Gastroesophageal sphincter (tissue), 4 donors: ENCODE results near the gene TMEM120B. TPM values are rescaled to one million over a fixed set of nuclear protein-coding genes. Genes with fewer than 3 reads are reported as not detected.
"Not testable (repeated sequence)": the region's sequence is repeated elsewhere in the genome, so short reads cannot be mapped to it uniquely, and the experiment has no call there.

Source experiments
- ATAC-seq: fragments of 150-250 bp; one replicate; pipeline ENCODE4 v1.9.1; 2016; ENCODE audit warnings: mild to moderate bottlenecking, moderate library complexity
- H3K27ac ChIP-seq, 4 donors: fragments of 200-600 bp; sonication (generic) in 3 of 4; 1 replicate in 3 of 4; 2 replicates in 1 of 4; pipeline ENCODE4 v1.5.1; 2016 to 2019
- H3K27me3 ChIP-seq: fragments of 200-600 bp; sonication (generic); one replicate; pipeline ENCODE4 v1.5.1; 2019
- H3K36me3 ChIP-seq, 2 donors: fragments of 200-600 bp; sonication (generic); one replicate each; pipeline ENCODE4 v1.5.1; 2019; ENCODE audit warnings: control low read depth in 1 of 2
- H3K4me1 ChIP-seq, 3 donors: fragments of 200-600 bp; sonication (generic); 1 replicate in 2 of 3; 2 replicates in 1 of 3; pipeline ENCODE4 v1.5.1; 2016 to 2019; ENCODE audit warnings: control low read depth in 2 of 3
- H3K4me3 ChIP-seq, 2 donors: fragments of 200-600 bp; sonication (generic); one replicate each; pipeline ENCODE4 v1.5.1; 2019; ENCODE audit warnings: mild to moderate bottlenecking in 1 of 2, moderate library complexity in 1 of 2
- H3K9me3 ChIP-seq, 3 donors: fragments of 200-600 bp; sonication (generic); one replicate each; pipeline ENCODE4 v1.5.1; 2017 to 2019; ENCODE audit warnings: control low read depth in 2 of 3
- EP300 ChIP-seq: sonication (generic); formaldehyde crosslinking; IDR thresholded peaks from one replicate; pipeline ENCODE4 v1.6.1; 2017; ENCODE audit warnings: antibody characterized with exemption, mild to moderate bottlenecking
- POLR2A ChIP-seq, 2 donors: fragments of 450-650 bp; IDR thresholded peaks; one replicate each; pipeline ENCODE4 v1.6.1; 2017; ENCODE audit warnings: antibody characterized with exemption in 2 of 2, mild to moderate bottlenecking in 2 of 2, moderate library complexity in 1 of 2
- POLR2AphosphoS5 ChIP-seq: sonication (generic); formaldehyde crosslinking; IDR thresholded peaks from one replicate; pipeline ENCODE4 v1.6.1; 2017; ENCODE audit warnings: antibody characterized with exemption
- WGBS, 2 donors: methylation state at CpG; one replicate each; pipeline ENCODE4 v1.1.5; 2018; ENCODE audit warnings: low coverage in 1 of 2; 5-methylcytosine and 5-hydroxymethylcytosine counted together
- total RNA-seq, 4 donors: library from RNA; depleted of rRNA; stranded (reverse); fragments of >200 nt; gene quantifications; one replicate each; pipeline ENCODE4 v1.1.0, GENCODE V29; 2016
- TF ChIP-seq, protein P1 (sequence below), 4 experiments: fragments of 200-600 bp in 2 of 4; fragments of 450-650 bp in 2 of 4; sonication (generic) in 1 of 4; IDR thresholded peaks; one replicate each; pipeline ENCODE4 v1.5.1; 2017 to 2019; ENCODE audit warnings: antibody characterized with exemption in 4 of 4, mild to moderate bottlenecking in 2 of 4, moderate library complexity in 2 of 4

Gene TMEM120B
- total RNA-seq, 4 donors from 2014 or later, result 4.2 to 14.3 (median 9.9) TPM

DNA sequence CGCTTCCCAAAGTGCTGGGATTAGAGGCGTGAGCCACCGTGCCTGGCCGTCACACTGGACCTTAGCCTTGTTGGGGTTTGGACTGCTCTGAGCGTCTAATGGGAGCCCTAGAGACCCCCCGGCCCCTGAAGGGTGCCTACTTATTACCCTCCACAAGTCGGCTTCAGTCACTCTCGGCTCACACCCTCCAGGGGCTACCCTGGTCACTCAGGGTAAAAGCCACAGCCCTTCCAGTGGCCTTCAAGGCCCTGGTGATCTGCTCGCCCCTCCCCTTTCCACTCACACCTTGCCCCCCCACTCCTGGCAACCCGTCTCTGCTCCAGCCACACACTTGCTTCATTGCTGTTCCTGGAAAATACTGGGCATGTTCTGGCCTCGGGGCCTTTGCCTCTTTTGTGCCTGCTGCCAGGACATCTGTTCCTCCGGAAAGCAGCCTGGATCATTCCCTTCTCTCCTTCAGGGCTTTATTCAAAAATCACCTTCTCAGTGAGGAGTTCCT, 39.5 kb upstream of the TMEM120B start:
- ATAC-seq, result peak; percentile 53
- peak overlapping the region in 3 of 4 donors; percentile 18 to 63 (median 55) for H3K27ac ChIP-seq
- 14 to 26% methylated on average over 1 to 7 of the region's 12 CpGs for WGBS, 2 donors
- H3K4me3 ChIP-seq, result peak overlapping the region in 1 of 2 donors; percentile 47
- peaks cover 0 to 19% (median 10%) of the 10 kb centered on the region in 3 donors for H3K4me1 ChIP-seq
- no peaks in the 10 kb centered on the region for H3K9me3 ChIP-seq
- TF ChIP-seq, protein P1, sequence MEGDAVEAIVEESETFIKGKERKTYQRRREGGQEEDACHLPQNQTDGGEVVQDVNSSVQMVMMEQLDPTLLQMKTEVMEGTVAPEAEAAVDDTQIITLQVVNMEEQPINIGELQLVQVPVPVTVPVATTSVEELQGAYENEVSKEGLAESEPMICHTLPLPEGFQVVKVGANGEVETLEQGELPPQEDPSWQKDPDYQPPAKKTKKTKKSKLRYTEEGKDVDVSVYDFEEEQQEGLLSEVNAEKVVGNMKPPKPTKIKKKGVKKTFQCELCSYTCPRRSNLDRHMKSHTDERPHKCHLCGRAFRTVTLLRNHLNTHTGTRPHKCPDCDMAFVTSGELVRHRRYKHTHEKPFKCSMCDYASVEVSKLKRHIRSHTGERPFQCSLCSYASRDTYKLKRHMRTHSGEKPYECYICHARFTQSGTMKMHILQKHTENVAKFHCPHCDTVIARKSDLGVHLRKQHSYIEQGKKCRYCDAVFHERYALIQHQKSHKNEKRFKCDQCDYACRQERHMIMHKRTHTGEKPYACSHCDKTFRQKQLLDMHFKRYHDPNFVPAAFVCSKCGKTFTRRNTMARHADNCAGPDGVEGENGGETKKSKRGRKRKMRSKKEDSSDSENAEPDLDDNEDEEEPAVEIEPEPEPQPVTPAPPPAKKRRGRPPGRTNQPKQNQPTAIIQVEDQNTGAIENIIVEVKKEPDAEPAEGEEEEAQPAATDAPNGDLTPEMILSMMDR (IDR thresholded peaks at IDR 0.05), result no peak
- TF ChIP-seq POLR2AphosphoS5 (no peak), POLR2A (IDR thresholded peaks at IDR 0.05) (no peak), EP300 (no peak)
- no peaks in the 10 kb centered on the region for H3K27me3 ChIP-seq
- no peaks in the 10 kb centered on the region for H3K36me3 ChIP-seq

DNA sequence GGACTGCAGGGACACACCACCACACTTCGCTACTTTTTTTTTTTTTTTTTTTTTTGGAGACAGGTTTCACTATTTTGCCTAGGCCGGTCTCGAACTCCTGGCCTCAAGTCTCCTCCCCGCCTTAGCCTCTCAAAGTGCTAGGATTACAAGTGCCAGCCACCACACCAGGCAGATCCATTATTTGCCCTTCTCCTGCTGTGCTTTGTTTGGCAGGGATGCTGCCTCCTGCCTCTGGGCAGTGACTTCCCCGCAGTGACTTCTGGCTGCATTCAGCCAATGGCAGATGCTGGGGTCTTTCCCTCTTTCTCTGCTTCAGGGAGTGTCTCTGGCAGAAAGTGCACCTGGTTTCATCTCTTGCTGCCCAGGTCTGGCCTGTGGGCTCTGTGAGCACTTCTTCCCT, 36.4 kb upstream of the TMEM120B start:
- H3K27ac ChIP-seq, result no peak overlapping the region
- H3K36me3 ChIP-seq, result no peaks in the 10 kb centered on the region
- 90 to 98% methylated on average over 2 to 5 of the region's 5 CpGs for WGBS, 2 donors
- H3K27me3 ChIP-seq, result no peaks in the 10 kb centered on the region
- H3K4me3 ChIP-seq, result no peak overlapping the region
- TF ChIP-seq, protein P1 (IDR thresholded peaks at IDR 0.05), result no peak
- no peak for TF ChIP-seq POLR2A (IDR thresholded peaks at IDR 0.05)
- TF ChIP-seq POLR2AphosphoS5, result no peak
- TF ChIP-seq EP300, result no peak
- no peaks in the 10 kb centered on the region for H3K9me3 ChIP-seq
- H3K4me1 ChIP-seq, result peaks cover 0 to 19% (median 10%) of the 10 kb centered on the region in 3 donors
- ATAC-seq, result no peak

DNA sequence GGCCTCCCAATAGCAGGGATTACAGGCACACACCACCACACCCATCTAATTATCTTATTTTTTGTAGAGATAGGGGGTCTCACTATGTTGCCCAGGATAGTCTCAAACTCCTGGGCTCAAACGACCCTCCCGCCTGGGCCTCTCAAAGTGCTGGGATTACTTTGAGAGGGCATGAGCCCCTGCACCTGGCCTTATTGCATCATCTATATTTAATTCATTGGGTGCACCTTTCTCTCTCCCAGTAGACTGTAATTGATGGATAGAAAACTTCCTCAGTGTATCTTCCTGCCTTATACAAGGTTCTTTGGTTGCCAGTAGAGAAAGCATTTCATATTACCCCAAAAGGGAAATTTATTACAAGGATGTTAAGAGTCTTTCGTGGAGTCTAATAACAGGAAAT, 34.2 kb upstream of the TMEM120B start:
- H3K27me3 ChIP-seq, result no peaks in the 10 kb centered on the region
- H3K27ac ChIP-seq, result no peak overlapping the region
- 78 to 100% methylated on average over 3 of the region's 3 CpGs for WGBS, 2 donors
- ATAC-seq, result no peak
- no peaks in the 10 kb centered on the region for H3K36me3 ChIP-seq
- peaks cover 0 to 11% (median 0%) of the 10 kb centered on the region in 3 donors for H3K4me1 ChIP-seq
- H3K4me3 ChIP-seq, result no peak overlapping the region
- TF ChIP-seq, protein P1 (IDR thresholded peaks at IDR 0.05), result no peak
- no peak for TF ChIP-seq POLR2A (IDR thresholded peaks at IDR 0.05)
- no peak for TF ChIP-seq POLR2AphosphoS5
- TF ChIP-seq EP300, result no peak
- no peaks in the 10 kb centered on the region for H3K9me3 ChIP-seq

DNA sequence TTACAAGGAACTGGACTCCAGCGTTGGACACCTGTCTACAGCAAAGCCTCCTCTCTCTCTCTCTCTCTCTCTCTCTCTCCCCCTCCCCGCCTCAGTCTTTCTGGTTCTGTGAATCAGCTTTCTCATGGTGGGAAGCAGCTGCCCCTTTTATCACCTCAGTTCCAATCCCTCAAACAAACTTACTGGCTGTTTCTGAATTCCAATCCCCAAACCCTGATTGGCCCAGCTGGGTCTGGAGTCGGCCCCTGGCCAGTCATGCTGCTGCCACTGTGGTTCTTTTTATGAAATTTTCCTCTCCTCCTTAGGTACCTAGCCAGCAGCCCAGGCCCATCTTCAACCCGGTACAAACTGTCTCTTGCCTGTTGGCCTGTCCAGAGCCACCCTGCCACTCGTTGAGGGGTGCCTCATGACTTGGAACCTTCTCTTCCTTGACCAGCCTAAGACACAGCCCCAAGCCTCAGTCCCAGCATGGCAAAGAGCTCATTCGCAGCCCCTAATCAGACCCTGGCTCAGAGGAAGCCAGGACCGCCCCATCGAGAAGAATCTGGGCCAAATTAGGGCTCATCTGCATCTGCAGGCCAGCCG, 33.7 kb upstream of the TMEM120B start:
- no peaks in the 10 kb centered on the region for H3K27me3 ChIP-seq
- WGBS, 2 donors, result 55 to 65% methylated on average over 3 to 4 of the region's 9 CpGs

DNA sequence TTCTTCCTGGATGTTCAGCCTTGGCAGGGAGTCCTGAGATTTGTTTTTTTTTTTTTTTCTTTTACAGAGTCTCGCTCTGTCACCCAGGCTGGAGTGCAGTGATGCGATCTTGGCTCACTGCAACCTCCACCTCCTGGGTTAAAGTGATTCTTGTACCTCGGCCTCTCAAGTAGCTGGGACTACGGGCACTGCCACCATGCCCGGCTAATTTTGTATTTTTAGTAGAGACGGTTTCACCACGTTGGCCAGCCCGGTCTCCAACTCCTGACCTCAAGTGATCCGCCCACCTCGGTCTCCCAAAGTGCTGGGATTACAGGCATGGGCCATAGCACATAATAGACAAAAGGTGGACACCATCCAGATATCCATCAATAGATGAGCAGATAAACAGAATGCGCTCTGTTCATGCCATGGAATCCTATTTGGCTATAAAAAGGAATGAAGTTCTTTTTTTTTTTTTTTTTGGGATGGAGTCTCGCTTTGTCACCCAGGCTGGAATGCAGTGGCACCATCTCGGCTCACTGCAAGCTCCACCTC, 32.8 kb upstream of the TMEM120B start:
- H3K36me3 ChIP-seq, H3K4me1 ChIP-seq, H3K9me3 ChIP-seq, ATAC-seq, H3K27ac ChIP-seq, H3K4me3 ChIP-seq, H3K27me3 ChIP-seq: not testable (repeated sequence)
- 60 to 78% methylated on average over 3 to 6 of the region's 13 CpGs for WGBS, 2 donors

More for the DNA sequence above, 33.7 kb upstream of the TMEM120B start:
- Histone ChIP-seq H3K36me3 (no peaks in the 10 kb centered on the region), H3K9me3 (no peaks in the 10 kb centered on the region), H3K4me3 (no peak overlapping the region), H3K4me1 (peaks cover 0 to 9% (median 0%) of the 10 kb centered on the region in 3 donors), H3K27ac (no peak overlapping the region)
- ATAC-seq, result no peak
- TF ChIP-seq POLR2A (IDR thresholded peaks at IDR 0.05), result no peak
- TF ChIP-seq, protein P1 (IDR thresholded peaks at IDR 0.05), result no peak
- no peak for TF ChIP-seq POLR2AphosphoS5
- TF ChIP-seq EP300, result no peak
